HUES6 (cell line): ENCODE results near the gene ACTC1.
"Not testable (repeated sequence)": the region's sequence is repeated elsewhere in the genome, so short reads cannot be mapped to it uniquely, and the experiment has no call there.

Experiments used
- H3K27ac ChIP-seq: 2 replicates; pipeline ENCODE4 v1.7.0; 2013; ENCODE audit warnings: low read depth, mild to moderate bottlenecking, low read length, inconsistent platforms
- H3K27me3 ChIP-seq: 2 replicates; pipeline ENCODE4 v1.6.1; 2013; ENCODE audit warnings: low read length; ENCODE audit not compliant: control insufficient read depth, insufficient read depth
- H3K36me3 ChIP-seq: 2 replicates; pipeline ENCODE4 v1.6.1; 2013; ENCODE audit warnings: low read length; ENCODE audit not compliant: control insufficient read depth, insufficient read depth
- H3K4me1 ChIP-seq: 2 replicates; pipeline ENCODE4 v1.6.1; 2013; ENCODE audit warnings: low read length; ENCODE audit not compliant: control insufficient read depth, insufficient read depth
- H3K4me3 ChIP-seq: 2 replicates; pipeline ENCODE4 v1.5.1; 2013; ENCODE audit warnings: low read depth, low read length
- H3K9ac ChIP-seq: one replicate; pipeline ENCODE4 v1.6.1; 2013; ENCODE audit warnings: mild to moderate bottlenecking, low read length
- H3K9me3 ChIP-seq: 2 replicates; pipeline ENCODE4 v1.6.1; 2013; ENCODE audit warnings: low read depth, low read length; ENCODE audit not compliant: control insufficient read depth, insufficient read depth

Gene ACTC1

DNA sequence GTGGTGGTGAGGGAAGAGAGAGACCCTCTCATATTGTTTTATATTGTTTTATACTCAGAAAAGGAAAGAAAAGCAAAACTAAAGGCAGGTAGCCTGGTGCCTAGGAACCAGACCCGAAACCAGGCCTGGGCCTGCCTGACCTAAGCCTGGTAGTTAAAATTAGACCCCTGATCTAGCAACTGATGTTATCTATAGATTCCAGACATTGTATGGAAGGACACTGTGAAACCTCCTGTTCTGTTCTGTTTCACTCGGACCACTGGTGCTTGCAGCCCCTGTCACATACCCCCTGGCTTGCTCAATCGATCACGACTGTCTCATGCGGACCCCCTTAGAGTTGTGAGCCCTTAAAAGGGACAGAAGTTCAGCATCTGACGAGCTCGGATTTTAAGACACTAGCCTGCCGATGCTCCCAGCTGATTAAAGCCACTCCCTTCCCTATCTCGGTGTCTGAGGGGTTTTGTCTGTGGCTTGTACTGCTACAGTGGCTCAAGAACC lies 17.6 kb upstream of the ACTC1 start:
- peak overlapping the region; percentile 36; the same call in 1 of the 2 replicates for H3K27ac ChIP-seq
- not testable (repeated sequence) for H3K36me3 ChIP-seq, H3K27me3 ChIP-seq, H3K4me3 ChIP-seq, H3K9me3 ChIP-seq, H3K9ac ChIP-seq, H3K4me1 ChIP-seq

DNA sequence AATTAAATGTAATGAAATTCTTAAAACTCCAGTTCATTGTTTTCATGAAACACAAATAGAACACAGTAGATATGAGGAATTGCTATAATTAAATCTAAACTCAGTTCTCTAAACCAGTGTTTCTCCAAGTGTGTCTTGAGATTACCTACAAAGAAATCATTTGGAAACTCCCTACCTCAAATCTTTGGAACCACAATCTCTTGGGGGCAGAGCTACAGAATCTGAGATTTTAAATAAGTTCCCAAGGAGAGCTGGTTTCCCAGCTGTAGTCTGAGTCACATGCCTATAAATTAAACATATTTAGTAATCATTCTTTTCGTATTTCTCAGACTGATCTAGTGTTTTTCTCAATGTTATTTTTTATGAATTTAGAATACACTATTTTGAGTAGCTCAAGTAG lies 17.0 kb upstream of the ACTC1 start:
- H3K36me3 ChIP-seq, result no peaks in the 10 kb centered on the region
- no peaks in the 10 kb centered on the region for H3K27me3 ChIP-seq
- H3K4me3 ChIP-seq, result no peak overlapping the region
- H3K4me1 ChIP-seq, result peaks cover 5% of the 10 kb centered on the region; the same call in 1 of the 2 replicates
- peaks cover 3% of the 10 kb centered on the region; the same call in 1 of the 2 replicates for H3K9me3 ChIP-seq
- no peak overlapping the region for H3K9ac ChIP-seq
- peak overlapping the region; percentile 36; the same call in 1 of the 2 replicates for H3K27ac ChIP-seq

DNA sequence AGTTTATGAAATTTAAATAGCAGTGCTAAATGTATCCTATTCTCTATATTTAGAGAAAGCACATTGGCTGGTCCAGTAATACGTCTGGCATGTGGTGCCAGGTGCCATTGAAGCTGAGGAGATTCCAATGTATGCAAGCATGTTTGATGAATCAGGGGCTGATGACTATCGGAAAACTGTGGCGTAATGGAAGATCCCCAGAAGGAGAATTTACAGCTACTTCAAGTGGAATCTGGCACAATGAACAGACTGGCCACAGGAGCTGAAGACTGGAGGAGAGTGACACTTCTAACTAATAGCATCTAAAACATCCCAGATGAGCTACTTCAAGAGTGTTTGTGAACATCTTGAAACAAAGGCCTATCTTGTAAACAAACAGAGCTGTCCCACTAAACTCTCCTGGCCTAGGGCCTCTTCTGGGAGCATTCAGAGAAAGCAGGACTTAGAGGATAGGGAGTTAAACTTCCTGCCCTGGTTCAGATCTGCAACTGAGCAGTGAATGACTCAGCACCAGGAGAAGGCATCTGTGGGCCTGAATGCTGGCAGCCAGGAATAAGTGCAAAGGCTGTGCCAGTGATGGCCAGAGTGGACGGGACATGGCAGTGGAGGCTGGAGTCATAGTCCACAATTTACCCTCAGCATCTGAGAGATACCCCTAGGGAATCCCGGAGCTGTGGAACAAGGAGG lies 15.2 kb upstream of the ACTC1 start:
- H3K27me3 ChIP-seq, result no peaks in the 10 kb centered on the region
- no peaks in the 10 kb centered on the region for H3K36me3 ChIP-seq
- H3K27ac ChIP-seq, result peak overlapping the region; percentile 11; the same call in 1 of the 2 replicates
- H3K9me3 ChIP-seq, result peaks cover 14% of the 10 kb centered on the region
- peak overlapping the region; percentile 47 for H3K9ac ChIP-seq
- peaks cover 5% of the 10 kb centered on the region; the same call in 1 of the 2 replicates for H3K4me1 ChIP-seq
- H3K4me3 ChIP-seq, result no peak overlapping the region

DNA sequence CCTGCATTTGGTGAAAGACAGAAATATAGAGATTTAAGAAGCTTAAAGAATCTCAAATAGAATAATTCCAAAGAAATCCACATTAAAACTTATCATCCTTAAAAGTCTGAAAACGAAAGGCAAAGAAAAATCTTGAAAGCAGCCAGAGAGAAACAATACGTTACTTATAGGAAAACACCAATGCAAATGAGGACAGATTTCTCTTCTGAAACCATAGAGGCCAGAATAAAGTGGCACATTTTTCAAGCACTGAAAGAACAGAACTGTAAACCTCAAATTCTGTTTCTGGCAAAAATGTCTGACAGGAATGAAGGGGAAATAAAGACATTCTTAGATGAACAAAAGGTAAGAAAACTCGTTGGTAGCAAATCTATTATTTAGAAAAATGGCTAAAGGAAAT lies 13.8 kb upstream of the ACTC1 start:
- no peaks in the 10 kb centered on the region for H3K27me3 ChIP-seq
- peaks cover 5% of the 10 kb centered on the region; the same call in 1 of the 2 replicates for H3K4me1 ChIP-seq
- no peak overlapping the region for H3K9ac ChIP-seq
- H3K4me3 ChIP-seq, result no peak overlapping the region
- H3K27ac ChIP-seq, result no peak overlapping the region
- H3K36me3 ChIP-seq, result no peaks in the 10 kb centered on the region
- peaks cover 14% of the 10 kb centered on the region for H3K9me3 ChIP-seq

DNA sequence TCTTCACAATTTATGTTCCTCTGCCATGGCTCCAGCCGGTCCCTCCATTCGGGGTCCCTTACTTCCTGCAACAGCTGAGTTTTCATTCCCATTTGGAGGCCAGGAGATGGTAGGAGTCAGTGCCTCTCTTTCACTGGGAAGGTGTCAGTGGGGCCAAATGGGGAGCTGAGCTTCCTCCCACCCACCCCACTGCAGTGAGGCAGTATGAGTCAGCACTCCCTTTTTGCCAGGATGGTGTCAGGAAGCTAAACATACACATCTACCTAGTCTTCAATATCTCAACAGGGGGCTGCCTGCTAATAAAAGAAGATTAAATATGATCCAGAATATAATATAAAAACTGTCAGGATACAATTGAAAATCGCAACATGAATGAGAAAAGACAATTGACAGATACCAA lies 12.7 kb upstream of the ACTC1 start:
- Histone ChIP-seq H3K27me3 (no peaks in the 10 kb centered on the region), H3K4me1 (peaks cover 5% of the 10 kb centered on the region; the same call in 1 of the 2 replicates), H3K36me3 (no peaks in the 10 kb centered on the region), H3K27ac (no peak overlapping the region), H3K4me3 (no peak overlapping the region), H3K9me3 (peaks cover 14% of the 10 kb centered on the region), H3K9ac (no peak overlapping the region)

DNA sequence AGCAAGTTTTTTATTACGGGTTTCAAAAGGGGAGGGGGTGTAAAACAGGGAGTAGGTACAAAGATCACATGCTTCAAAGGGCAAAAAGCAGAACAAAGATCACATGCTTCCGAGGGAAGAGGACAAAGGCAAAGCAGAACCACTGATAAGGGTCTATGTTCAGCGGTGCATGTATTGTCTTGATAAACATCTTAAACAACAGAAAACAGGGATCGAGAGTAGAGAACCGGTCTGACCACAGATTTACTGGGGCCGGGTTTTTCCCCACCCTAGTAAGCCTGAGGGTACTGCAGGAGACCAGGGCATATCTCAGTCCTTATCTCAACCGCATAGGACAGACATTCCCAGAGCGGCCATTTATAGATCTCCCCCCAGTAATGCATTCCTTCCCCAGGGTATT lies 11.9 kb upstream of the ACTC1 start:
- H3K27me3 ChIP-seq, H3K4me3 ChIP-seq, H3K36me3 ChIP-seq, H3K9ac ChIP-seq, H3K27ac ChIP-seq, H3K4me1 ChIP-seq: not testable (repeated sequence)
- peaks cover 14% of the 10 kb centered on the region for H3K9me3 ChIP-seq

DNA sequence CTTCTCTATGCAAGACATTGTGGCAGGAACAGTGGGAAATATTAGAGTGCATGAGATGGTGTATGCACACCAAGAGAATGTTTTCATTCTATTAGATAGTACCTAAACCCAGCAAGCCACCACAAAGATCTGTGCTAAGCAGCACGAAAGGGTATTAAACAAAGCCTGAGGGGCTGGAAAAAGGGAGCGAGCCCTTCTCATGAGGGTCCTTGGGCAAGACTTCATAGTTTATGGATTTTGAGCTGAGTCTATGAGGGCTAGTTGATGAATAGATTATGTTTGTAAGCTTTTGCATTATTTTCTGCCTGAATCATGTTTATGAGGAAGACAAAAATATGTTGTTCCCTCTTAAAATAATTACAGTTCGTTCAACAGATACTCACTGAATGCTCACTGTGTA lies 9.4 kb upstream of the ACTC1 start:
- H3K36me3 ChIP-seq, result no peaks in the 10 kb centered on the region
- no peak overlapping the region for H3K9ac ChIP-seq
- H3K9me3 ChIP-seq, result peaks cover 14% of the 10 kb centered on the region
- no peak overlapping the region for H3K4me3 ChIP-seq
- H3K4me1 ChIP-seq, result peaks cover 4% of the 10 kb centered on the region
- H3K27me3 ChIP-seq, result no peaks in the 10 kb centered on the region
- H3K27ac ChIP-seq, result no peak overlapping the region

DNA sequence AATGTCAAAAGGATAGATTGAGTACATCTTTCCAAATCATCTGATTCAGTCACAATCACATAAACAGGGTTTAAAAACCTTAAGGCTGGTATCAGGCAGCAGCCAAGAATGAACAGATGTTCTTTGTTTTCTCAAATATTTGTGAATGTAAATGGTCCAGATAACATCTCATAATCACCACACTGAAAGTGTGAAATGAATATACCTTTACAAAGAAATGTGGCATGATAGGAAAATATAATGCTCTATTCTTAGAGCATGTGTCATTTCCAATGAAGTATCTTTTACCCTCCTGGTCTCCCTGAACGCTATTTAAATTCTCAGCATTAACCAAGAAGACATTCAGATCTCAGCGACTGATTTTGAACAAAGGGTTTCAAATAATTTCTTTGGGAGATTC lies 8.8 kb upstream of the ACTC1 start:
- peaks cover 10% of the 10 kb centered on the region for H3K4me1 ChIP-seq

DNA sequence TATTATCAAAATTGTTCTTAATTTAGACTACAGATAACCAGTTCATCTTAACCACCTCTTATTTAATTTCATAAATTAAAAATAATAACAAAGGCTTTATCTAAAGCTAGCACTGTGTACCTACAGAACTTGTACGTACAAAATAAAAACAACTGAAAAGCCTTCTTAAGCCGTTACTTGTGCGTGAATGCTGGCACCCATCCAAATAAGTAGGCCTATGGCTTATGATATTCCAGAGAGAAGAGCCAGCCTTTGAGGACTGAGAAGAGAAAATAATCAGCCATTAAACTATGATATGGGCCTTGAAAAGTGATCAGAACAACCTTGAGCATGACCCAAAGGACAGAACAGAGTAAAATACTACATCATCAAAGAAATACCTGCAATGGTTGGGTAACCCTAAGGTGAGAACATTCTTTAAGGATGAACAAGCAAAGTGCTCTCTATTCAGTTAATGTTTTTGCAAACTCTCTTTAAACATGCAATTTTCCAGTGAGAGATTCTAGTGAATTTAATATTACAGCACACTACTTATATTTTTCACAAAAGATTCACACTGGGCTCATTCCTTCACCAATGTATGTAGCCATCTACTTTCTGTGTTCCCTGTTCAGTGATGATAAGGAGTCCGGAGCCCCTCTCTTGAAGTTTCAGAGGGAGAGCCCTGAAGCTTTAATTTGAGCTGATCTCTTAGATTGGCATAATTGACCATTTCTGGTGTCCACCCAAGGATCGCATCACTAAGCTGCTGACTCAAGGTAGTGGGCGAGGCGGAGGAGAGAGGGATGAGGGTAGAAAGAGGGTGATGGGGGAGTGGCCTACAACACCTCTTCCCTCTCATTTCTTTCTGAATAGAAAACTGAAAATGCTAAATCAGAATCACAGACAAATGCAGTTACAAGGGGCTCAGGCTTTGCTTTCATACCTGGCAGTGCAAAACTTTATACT lies 7.7 kb upstream of the ACTC1 start:
- H3K4me1 ChIP-seq, result peaks cover 14% of the 10 kb centered on the region
- H3K27me3 ChIP-seq, result no peaks in the 10 kb centered on the region
- H3K9me3 ChIP-seq, result peaks cover 13% of the 10 kb centered on the region
- H3K9ac ChIP-seq, result no peak overlapping the region
- H3K4me3 ChIP-seq, result no peak overlapping the region
- H3K27ac ChIP-seq, result no peak overlapping the region
- no peaks in the 10 kb centered on the region for H3K36me3 ChIP-seq

More for the DNA sequence above, 8.8 kb upstream of the ACTC1 start:
- Histone ChIP-seq H3K27me3 (no peaks in the 10 kb centered on the region), H3K27ac (no peak overlapping the region), H3K9ac (no peak overlapping the region), H3K4me3 (no peak overlapping the region), H3K9me3 (peaks cover 14% of the 10 kb centered on the region), H3K36me3 (no peaks in the 10 kb centered on the region)

DNA sequence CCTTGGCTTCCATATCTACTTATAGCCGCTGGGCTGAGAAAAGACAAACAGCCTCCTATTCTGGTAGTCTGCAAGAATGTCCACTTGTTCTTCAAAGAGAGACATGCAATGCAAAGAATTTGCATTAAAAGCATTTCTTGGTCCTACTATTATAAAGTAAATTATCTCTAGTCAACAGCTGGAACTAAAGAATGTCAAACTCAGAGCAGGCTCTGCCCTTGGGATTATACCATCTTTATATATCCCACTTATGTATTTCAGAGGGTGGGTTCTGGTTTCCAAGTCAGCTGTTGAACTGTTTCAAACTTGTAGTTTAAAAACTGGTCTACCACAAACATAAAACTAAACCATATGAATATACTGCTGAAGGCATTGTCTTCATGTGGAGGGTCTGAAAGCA lies 7.0 kb upstream of the ACTC1 start:
- Histone ChIP-seq H3K27me3 (no peaks in the 10 kb centered on the region), H3K9me3 (peaks cover 11% of the 10 kb centered on the region), H3K4me3 (no peak overlapping the region), H3K9ac (no peak overlapping the region), H3K36me3 (no peaks in the 10 kb centered on the region), H3K27ac (no peak overlapping the region), H3K4me1 (peaks cover 14% of the 10 kb centered on the region)
